CD8-positive, alpha-beta memory T cell (primary cell): ENCODE results near the gene RAB11FIP4. TPM values are rescaled to one million over a fixed set of nuclear protein-coding genes. Genes with fewer than 3 reads are reported as not detected.

ENCODE experiments used
- CTCF ChIA-PET: fragments of 350-600 bp; sonication (Branson Sonifier 250); formaldehyde crosslinking; loops from one replicate; lab custom pipeline; 2021; ENCODE audit warnings: antibody characterized with exemption; lab: Charles Lee
- POLR2A ChIA-PET: fragments of 350-600 bp; sonication (Branson Sonifier 250); formaldehyde crosslinking; loops from one replicate; lab custom pipeline; 2021; ENCODE audit warnings: antibody characterized with exemption; lab: Charles Lee
- DNase-seq, 5 donors: peaks; one replicate each; pipeline versions ENCODE4 v3.0.0 to v3.0.0-alpha.2; 2020 to 2022; ENCODE audit warnings: mixed read lengths in 1 of 5
- H3K27ac ChIP-seq: one replicate; pipeline ENCODE4 v1.7.0; 2013; ENCODE audit warnings: low read depth, mild to moderate bottlenecking, low read length, moderate library complexity
- H3K27me3 ChIP-seq: 2 replicates; pipeline ENCODE4 v1.7.0; 2013; ENCODE audit warnings: low read length, mild to moderate bottlenecking; ENCODE audit not compliant: insufficient read depth, poor library complexity, severe bottlenecking
- H3K36me3 ChIP-seq: 2 replicates; pipeline ENCODE4 v1.7.0; 2013; ENCODE audit warnings: mild to moderate bottlenecking, low read length, moderate library complexity; ENCODE audit not compliant: insufficient read depth
- H3K4me1 ChIP-seq: 2 replicates; pipeline ENCODE4 v1.7.0; 2013; ENCODE audit warnings: mild to moderate bottlenecking, low read length, moderate library complexity; ENCODE audit not compliant: insufficient read depth
- H3K4me3 ChIP-seq: 2 replicates; pipeline ENCODE4 v1.7.0; 2013; ENCODE audit warnings: mild to moderate bottlenecking, low read length
- H3K9me3 ChIP-seq: 2 replicates; pipeline ENCODE4 v1.7.0; 2013; ENCODE audit warnings: mild to moderate bottlenecking, low read length
- H3K27ac Mint-ChIP-seq, 8 donors: one replicate each; pipeline ENCODE4 v1.8.0; 2020 to 2021; ENCODE audit warnings: mixed read lengths in 8 of 8, mild to moderate bottlenecking in 6 of 8, inconsistent platforms in 3 of 8, moderate library complexity in 3 of 8
- H3K27me3 Mint-ChIP-seq, 2 donors: one replicate each; pipeline ENCODE4 v1.8.0; 2020 to 2021; ENCODE audit warnings: mixed read lengths in 2 of 2, mild to moderate bottlenecking in 1 of 2, moderate library complexity in 1 of 2
- H3K36me3 Mint-ChIP-seq, 3 donors: one replicate each; pipeline ENCODE4 v1.8.0; 2020 to 2021; ENCODE audit warnings: mixed read lengths in 3 of 3, inconsistent platforms in 1 of 3, mild to moderate bottlenecking in 1 of 3
- H3K4me1 Mint-ChIP-seq, 3 donors: one replicate each; pipeline ENCODE4 v1.8.0; 2020 to 2021; ENCODE audit warnings: mixed read lengths in 3 of 3, inconsistent platforms in 1 of 3, mild to moderate bottlenecking in 1 of 3
- H3K4me3 Mint-ChIP-seq, 7 donors: one replicate each; pipeline ENCODE4 v1.8.0; 2020 to 2021; ENCODE audit warnings: mixed read lengths in 7 of 7, mild to moderate bottlenecking in 6 of 7, moderate library complexity in 4 of 7, inconsistent platforms in 2 of 7
- H3K9me3 Mint-ChIP-seq, 5 donors: one replicate each; pipeline ENCODE4 v1.8.0; 2020 to 2022; ENCODE audit warnings: mixed read lengths in 5 of 5, mild to moderate bottlenecking in 3 of 5, moderate library complexity in 2 of 5, inconsistent platforms in 1 of 5
- polyA plus RNA-seq: library from polyadenylated mRNA; unstranded; fragments of 300-500 nt; fragmentation: Illumina TruSeq; gene quantifications from one replicate; pipeline ENCODE4 v1.2.3, GENCODE V29; 2021
- total RNA-seq, 2 experiments: library from RNA; stranded (reverse); gene quantifications; one replicate each; pipeline ENCODE4 v1.2.3, GENCODE V29; 2021

Gene RAB11FIP4
- total and polyA plus RNA-seq, 3 experiments from 2014 or later: 15.1 to 26.8 (median 17.4) TPM

GRCh38 chr17:31477417-31478055, 86.1 kb downstream of the RAB11FIP4 start:
- H3K4me1 ChIP-seq: no peaks in the 10 kb centered on the region
- H3K9me3 Mint-ChIP-seq: no peaks in the 10 kb centered on the region
- peaks cover 7 to 10% of the 10 kb centered on the region in 2 donors for H3K27me3 Mint-ChIP-seq
- no peak overlapping the region for H3K4me3 ChIP-seq
- no peak overlapping the region for H3K27ac ChIP-seq
- no peaks in the 10 kb centered on the region for H3K4me1 Mint-ChIP-seq
- POLR2A ChIA-PET: interaction anchor here (0.7 kb wide), 1 partner anchor 9 kb away, joined by 3 read pairs; no protein-coding TSS in a partner anchor
- H3K27ac Mint-ChIP-seq: no peak overlapping the region
- no peaks in the 10 kb centered on the region for H3K36me3 Mint-ChIP-seq
- CTCF ChIA-PET: interaction anchor here (1.4 kb wide), 1 partner anchor 48 kb away, joined by 3 read pairs; no protein-coding TSS in a partner anchor
- H3K4me3 Mint-ChIP-seq: no peak overlapping the region
- no peaks in the 10 kb centered on the region for H3K36me3 ChIP-seq
- H3K9me3 ChIP-seq: no peaks in the 10 kb centered on the region
- no peak for DNase-seq
- no peaks in the 10 kb centered on the region for H3K27me3 ChIP-seq

GRCh38 chr17:31479062-31479408, 87.6 kb downstream of the RAB11FIP4 start:
- CTCF ChIA-PET: no interaction called here
- Histone ChIP-seq H3K27me3 (no peaks in the 10 kb centered on the region), H3K36me3 (no peaks in the 10 kb centered on the region), H3K9me3 (no peaks in the 10 kb centered on the region), H3K27ac (no peak overlapping the region), H3K4me3 (no peak overlapping the region), H3K4me1 (no peaks in the 10 kb centered on the region)
- Mint-ChIP-seq H3K36me3 (no peaks in the 10 kb centered on the region), H3K27me3 (peaks cover 7 to 9% of the 10 kb centered on the region in 2 donors), H3K27ac (peak overlapping the region in 1 of 8 donors; percentile 64), H3K4me1 (no peaks in the 10 kb centered on the region), H3K4me3 (no peak overlapping the region), H3K9me3 (no peaks in the 10 kb centered on the region)
- DNase-seq: no peak
- POLR2A ChIA-PET: no interaction called here

- no peaks in the 10 kb centered on the region for H3K4me1 ChIP-seq
- no peaks in the 10 kb centered on the region for H3K27me3 ChIP-seq
- no peak overlapping the region for H3K27ac ChIP-seq
- H3K9me3 ChIP-seq: no peaks in the 10 kb centered on the region
- H3K36me3 ChIP-seq: no peaks in the 10 kb centered on the region
- DNase-seq: no peak
- H3K4me1 Mint-ChIP-seq: no peaks in the 10 kb centered on the region
- H3K9me3 Mint-ChIP-seq: no peaks in the 10 kb centered on the region
- H3K4me3 ChIP-seq: no peak overlapping the region
- H3K27ac Mint-ChIP-seq: no peak overlapping the region
- ChIA-PET POLR2A (interaction anchor here (0.6 kb wide), 1 partner anchor 12 kb away, joined by 4 read pairs; no protein-coding TSS in a partner anchor), CTCF (no interaction called here)
- no peak overlapping the region for H3K4me3 Mint-ChIP-seq
- no peaks in the 10 kb centered on the region for H3K36me3 Mint-ChIP-seq
- peaks cover 7 to 9% of the 10 kb centered on the region in 2 donors for H3K27me3 Mint-ChIP-seq
Measured at GRCh38 chr17:31479524-31479923, 88.0 kb downstream of the RAB11FIP4 start.

GRCh38 chr17:31480067-31480466, 88.6 kb downstream of the RAB11FIP4 start:
- H3K9me3 Mint-ChIP-seq: no peaks in the 10 kb centered on the region

GRCh38 chr17:31480904-31481782, 89.7 kb downstream of the RAB11FIP4 start:
- no peaks in the 10 kb centered on the region for H3K27me3 ChIP-seq
- CTCF ChIA-PET: interaction anchor here (0.7 kb wide), 1 partner anchor 13 kb away, joined by 3 read pairs; no protein-coding TSS in a partner anchor
- POLR2A ChIA-PET: no interaction called here
- no peak overlapping the region for H3K27ac ChIP-seq
- no peaks in the 10 kb centered on the region for H3K9me3 ChIP-seq
- no peaks in the 10 kb centered on the region for H3K36me3 ChIP-seq
- peak overlapping the region in 1 of 7 donors; percentile 30 for H3K4me3 Mint-ChIP-seq
- H3K27ac Mint-ChIP-seq: peak overlapping the region in 1 of 8 donors; percentile 45
- no peak overlapping the region for H3K4me3 ChIP-seq
- no peaks in the 10 kb centered on the region for H3K36me3 Mint-ChIP-seq
- no peaks in the 10 kb centered on the region for H3K4me1 Mint-ChIP-seq
- H3K9me3 Mint-ChIP-seq: no peaks in the 10 kb centered on the region
- H3K4me1 ChIP-seq: no peaks in the 10 kb centered on the region
- DNase-seq: no peak
- peaks cover 7 to 9% of the 10 kb centered on the region in 2 donors for H3K27me3 Mint-ChIP-seq

More at GRCh38 chr17:31480067-31480466, 88.6 kb downstream of the RAB11FIP4 start:
- H3K27ac Mint-ChIP-seq: no peak overlapping the region
- H3K9me3 ChIP-seq: no peaks in the 10 kb centered on the region
- no peaks in the 10 kb centered on the region for H3K36me3 ChIP-seq
- no peak overlapping the region for H3K4me3 ChIP-seq
- no peaks in the 10 kb centered on the region for H3K4me1 ChIP-seq
- no peaks in the 10 kb centered on the region for H3K36me3 Mint-ChIP-seq
- peaks cover 7 to 9% of the 10 kb centered on the region in 2 donors for H3K27me3 Mint-ChIP-seq
- CTCF ChIA-PET: no interaction called here
- H3K4me3 Mint-ChIP-seq: no peak overlapping the region
- POLR2A ChIA-PET: no interaction called here
- H3K4me1 Mint-ChIP-seq: no peaks in the 10 kb centered on the region
- no peak for DNase-seq
- no peaks in the 10 kb centered on the region for H3K27me3 ChIP-seq
- no peak overlapping the region for H3K27ac ChIP-seq

- no peaks in the 10 kb centered on the region for H3K36me3 ChIP-seq
- no peaks in the 10 kb centered on the region for H3K27me3 ChIP-seq
- ChIA-PET CTCF (interaction anchor here (0.7 kb wide), 1 partner anchor 14 kb away, joined by 3 read pairs; no protein-coding TSS in a partner anchor), POLR2A (no interaction called here)
- Mint-ChIP-seq H3K4me3 (no peak overlapping the region), H3K27me3 (peaks cover 7 to 9% of the 10 kb centered on the region in 2 donors), H3K36me3 (no peaks in the 10 kb centered on the region), H3K9me3 (no peaks in the 10 kb centered on the region), H3K27ac (no peak overlapping the region), H3K4me1 (peaks cover under 1% of the 10 kb centered on the region in 3 donors)
- H3K4me1 ChIP-seq: no peaks in the 10 kb centered on the region
- H3K27ac ChIP-seq: no peak overlapping the region
- no peak for DNase-seq
- H3K4me3 ChIP-seq: no peak overlapping the region
- H3K9me3 ChIP-seq: no peaks in the 10 kb centered on the region
Measured at GRCh38 chr17:31481783-31482081, 90.3 kb downstream of the RAB11FIP4 start.

- ChIA-PET CTCF (no interaction called here), POLR2A (interaction anchor here (1.4 kb wide), 1 partner anchor 9 kb away, joined by 3 read pairs; no protein-coding TSS in a partner anchor)
- Mint-ChIP-seq H3K36me3 (peaks cover 0 to 3% (median 0%) of the 10 kb centered on the region in 3 donors), H3K4me3 (peak overlapping the region in 1 of 7 donors; percentile 25), H3K9me3 (no peaks in the 10 kb centered on the region), H3K4me1 (peaks cover 19 to 20% (median 20%) of the 10 kb centered on the region in 3 donors), H3K27me3 (peaks cover 4% of the 10 kb centered on the region in 2 donors), H3K27ac (no peak overlapping the region)
- H3K4me3 ChIP-seq: no peak overlapping the region
- H3K27ac ChIP-seq: no peak overlapping the region
- H3K36me3 ChIP-seq: no peaks in the 10 kb centered on the region
- no peaks in the 10 kb centered on the region for H3K9me3 ChIP-seq
- no peak for DNase-seq
- no peaks in the 10 kb centered on the region for H3K27me3 ChIP-seq
- H3K4me1 ChIP-seq: peaks cover 16% of the 10 kb centered on the region
Measured at GRCh38 chr17:31484821-31485220, 93.3 kb downstream of the RAB11FIP4 start.
